ENCODE results near the gene CDK17.

- TF ChIP-seq CTCF (IDR thresholded peaks at IDR 0.05 in 2 of 3, conservative IDR thresholded peaks at IDR 0.05 in 1 of 3; ENCODE audit: insufficient read depth in 2 of 3, low read depth in 1 of 3, low read length in 3 of 3): no peak
- TF ChIP-seq ZNF644 (tag; IDR thresholded peaks at IDR 0.05; ENCODE audit: low read depth): no peak
- TF ChIP-seq YY1 (IDR thresholded peaks at IDR 0.05; ENCODE audit: borderline replicate concordance in 1 of 3, control insufficient read depth in 1 of 3, extremely low read depth in 1 of 3, insufficient read depth in 3 of 3, insufficient read length in 1 of 3, insufficient replicate concordance in 2 of 3, low read depth in 1 of 3, low read length in 2 of 3): no peak
- no peak for TF ChIP-seq JUND (IDR thresholded peaks at IDR 0.05; ENCODE audit: borderline replicate concordance, low read depth, low read length)
- no peak for TF ChIP-seq JUND (tag; IDR thresholded peaks at IDR 0.05; ENCODE audit: borderline replicate concordance, low read depth, low read length)
- no peak for TF ChIP-seq SP1 (CRISPR knock-in tag; IDR thresholded peaks at IDR 0.05)
- no peak for TF ChIP-seq WHSC1 (IDR thresholded peaks at IDR 0.05; ENCODE audit: low read length)
- TF ChIP-seq ZNF146 (CRISPR knock-in tag; IDR thresholded peaks at IDR 0.05; ENCODE audit: unreplicated experiment): no peak
Observed at GRCh38 chr12:96386794-96387193, 13.4 kb downstream of the CDK17 start.

Measured in K562 (cell line).